ENCODE data around the gene SLC26A3.
A peak's percentile ranks its signal among the peaks of the same experiment; 100 is the strongest.

Gene SLC26A3

DNA sequence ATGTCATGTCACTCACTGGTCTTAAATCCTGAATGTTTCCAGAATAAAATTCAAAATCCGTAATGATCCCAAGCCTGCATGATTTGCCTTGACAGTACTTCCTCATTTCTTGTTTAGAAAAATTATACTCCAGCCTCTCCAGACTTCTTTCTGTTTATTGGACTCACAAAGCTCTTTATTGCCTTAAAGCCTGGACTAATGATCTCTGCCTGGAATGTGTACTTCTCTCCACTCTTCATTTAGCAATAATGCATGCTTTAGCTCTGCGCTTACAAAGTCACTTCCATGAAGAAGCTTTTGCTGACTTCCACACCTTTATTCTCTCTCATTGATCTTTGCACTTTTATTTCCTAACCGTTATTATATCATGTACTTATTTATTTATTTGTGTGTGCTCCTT is 27.4 kb upstream of the SLC26A3 start:
- Mint-ChIP-seq H3K9me3 (no peaks in the 10 kb centered on the region), H3K36me3 (no peaks in the 10 kb centered on the region), H3K27ac (no peak overlapping the region), H3K4me3 (no peak overlapping the region), H3K4me1 (no peaks in the 10 kb centered on the region)
- ATAC-seq (no peak), DNase-seq (ENCODE audit: low spot score in 2 of 2) (no peak)

GRCh38 chr7:107828540-107828939 is 25.5 kb upstream of the SLC26A3 start:
- DNase-seq (ENCODE audit: low spot score in 2 of 2) (no peak), ATAC-seq (no peak)
- no peaks in the 10 kb centered on the region for H3K4me1 Mint-ChIP-seq
- H3K4me3 Mint-ChIP-seq, result no peak overlapping the region
- H3K9me3 Mint-ChIP-seq, result peaks cover 4% of the 10 kb centered on the region
- no peaks in the 10 kb centered on the region for H3K36me3 Mint-ChIP-seq
- no peak overlapping the region for H3K27ac Mint-ChIP-seq

GRCh38 chr7:107827501-107827900 is 24.5 kb upstream of the SLC26A3 start:
- DNase-seq (ENCODE audit: low spot score in 2 of 2) (no peak), ATAC-seq (no peak)
- H3K27ac Mint-ChIP-seq, result peak overlapping the region; percentile 5
- H3K4me3 Mint-ChIP-seq, result no peak overlapping the region
- H3K9me3 Mint-ChIP-seq, result peaks cover 4% of the 10 kb centered on the region
- H3K36me3 Mint-ChIP-seq, result no peaks in the 10 kb centered on the region
- H3K4me1 Mint-ChIP-seq, result no peaks in the 10 kb centered on the region

- no peaks in the 10 kb centered on the region for H3K36me3 Mint-ChIP-seq
- DNase-seq (ENCODE audit: low spot score in 2 of 2) (no peak), ATAC-seq (no peak)
- no peak overlapping the region for H3K4me3 Mint-ChIP-seq
- no peaks in the 10 kb centered on the region for H3K4me1 Mint-ChIP-seq
- peaks cover 4% of the 10 kb centered on the region for H3K9me3 Mint-ChIP-seq
- H3K27ac Mint-ChIP-seq, result no peak overlapping the region
These were observed 23.4 kb upstream of the SLC26A3 start for GRCh38 chr7:107826451-107826850.

- no peaks in the 10 kb centered on the region for H3K36me3 Mint-ChIP-seq
- peaks cover 4% of the 10 kb centered on the region for H3K9me3 Mint-ChIP-seq
- H3K4me3 Mint-ChIP-seq, result no peak overlapping the region
- no peaks in the 10 kb centered on the region for H3K4me1 Mint-ChIP-seq
- peak overlapping the region; percentile 11 for H3K27ac Mint-ChIP-seq
- ATAC-seq (no peak), DNase-seq (ENCODE audit: low spot score in 2 of 2) (no peak)
These were observed 21.8 kb upstream of the SLC26A3 start for GRCh38 chr7:107824858-107825257.

GRCh38 chr7:107818622-107819021 is 15.6 kb upstream of the SLC26A3 start:
- H3K9me3 Mint-ChIP-seq, result no peaks in the 10 kb centered on the region
- H3K36me3 Mint-ChIP-seq, result peaks cover 5% of the 10 kb centered on the region
- DNase-seq (ENCODE audit: low spot score in 2 of 2) (no peak), ATAC-seq (no peak)
- no peak overlapping the region for H3K4me3 Mint-ChIP-seq
- H3K4me1 Mint-ChIP-seq, result peaks cover 21% of the 10 kb centered on the region
- no peak overlapping the region for H3K27ac Mint-ChIP-seq

GRCh38 chr7:107816011-107816566 is 13.1 kb upstream of the SLC26A3 start:
- H3K4me1 Mint-ChIP-seq, result peaks cover 26% of the 10 kb centered on the region
- DNase-seq (ENCODE audit: low spot score in 2 of 2), result no peak
- peak overlapping the region; percentile 36 for H3K4me3 Mint-ChIP-seq
- no peak for ATAC-seq
- no peaks in the 10 kb centered on the region for H3K9me3 Mint-ChIP-seq
- H3K36me3 Mint-ChIP-seq, result peaks cover 5% of the 10 kb centered on the region
- peak overlapping the region; percentile 39 for H3K27ac Mint-ChIP-seq

DNA sequence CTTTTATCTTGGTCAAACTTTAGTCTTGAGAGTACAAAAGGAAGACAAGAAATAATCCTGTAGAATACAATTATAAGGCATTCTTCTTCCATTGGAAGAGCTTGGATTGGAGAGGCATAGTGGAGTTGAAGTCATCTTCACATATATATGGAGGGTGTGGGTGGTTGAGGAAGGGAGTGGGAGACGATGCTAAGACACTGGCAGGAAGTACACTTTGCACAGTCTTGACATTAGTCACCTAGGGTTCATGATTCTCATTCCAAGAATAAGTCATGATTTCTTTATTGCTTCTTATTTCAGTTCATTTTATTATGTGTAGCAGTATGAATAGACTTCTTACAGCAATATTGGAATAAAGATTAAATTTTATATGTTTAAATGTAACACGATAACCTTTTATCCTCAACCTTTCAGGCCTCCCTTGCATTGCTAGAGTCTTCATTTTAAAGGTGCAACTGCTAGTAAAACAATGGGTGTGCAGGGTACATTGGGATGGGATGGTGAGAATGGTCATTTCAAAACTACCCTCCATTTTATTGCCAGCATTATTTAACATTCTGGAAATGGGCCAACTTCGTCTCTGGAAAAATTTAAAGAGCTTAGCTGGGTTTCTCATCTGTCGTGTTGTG is 12.3 kb upstream of the SLC26A3 start:
- ATAC-seq (peak; percentile 96), DNase-seq (ENCODE audit: low spot score in 2 of 2) (no peak)
- Mint-ChIP-seq H3K27ac (peak overlapping the region; percentile 39), H3K36me3 (peaks cover 5% of the 10 kb centered on the region), H3K9me3 (no peaks in the 10 kb centered on the region), H3K4me1 (peaks cover 26% of the 10 kb centered on the region), H3K4me3 (peak overlapping the region; percentile 36)

GRCh38 chr7:107813524-107813923 is 10.5 kb upstream of the SLC26A3 start:
- ATAC-seq, result peak; percentile 84
- Mint-ChIP-seq H3K4me1 (peaks cover 26% of the 10 kb centered on the region), H3K36me3 (peaks cover 5% of the 10 kb centered on the region), H3K4me3 (peak overlapping the region; percentile 14), H3K27ac (peak overlapping the region; percentile 74), H3K9me3 (no peaks in the 10 kb centered on the region)
- DNase-seq (ENCODE audit: low spot score in 2 of 2), result peak in 1 of 2 donors; percentile 5

DNA sequence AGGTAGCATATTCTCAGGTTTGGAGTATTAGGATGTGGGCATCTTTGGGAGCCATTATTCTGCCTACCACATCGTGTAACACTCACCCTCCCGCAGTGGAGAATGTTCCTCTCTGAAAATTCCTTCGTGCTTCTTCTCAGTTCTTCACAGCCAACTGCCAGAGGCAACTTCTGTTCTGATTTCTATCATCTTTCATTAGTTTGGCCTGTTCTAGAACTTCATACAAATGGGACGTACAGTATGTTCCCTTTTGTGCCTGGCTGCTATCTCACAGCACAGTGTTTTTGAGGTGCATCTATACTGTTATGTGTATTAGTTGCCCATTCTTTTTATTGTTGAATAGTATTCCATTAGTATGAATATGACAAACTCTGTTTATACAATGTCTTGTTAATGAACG is 8.9 kb upstream of the SLC26A3 start:
- peaks cover 26% of the 10 kb centered on the region for H3K4me1 Mint-ChIP-seq
- peaks cover 5% of the 10 kb centered on the region for H3K36me3 Mint-ChIP-seq
- no peak overlapping the region for H3K4me3 Mint-ChIP-seq
- H3K27ac Mint-ChIP-seq, result no peak overlapping the region
- DNase-seq (ENCODE audit: low spot score in 2 of 2) (no peak), ATAC-seq (no peak)
- H3K9me3 Mint-ChIP-seq, result no peaks in the 10 kb centered on the region

GRCh38 chr7:107810626-107811025 is 7.6 kb upstream of the SLC26A3 start:
- Mint-ChIP-seq H3K9me3 (no peaks in the 10 kb centered on the region), H3K4me3 (no peak overlapping the region), H3K27ac (no peak overlapping the region), H3K36me3 (peaks cover 5% of the 10 kb centered on the region), H3K4me1 (peaks cover 18% of the 10 kb centered on the region)
- DNase-seq (ENCODE audit: low spot score in 2 of 2) (no peak), ATAC-seq (peak; percentile 20)

GRCh38 chr7:107809179-107809578 is 6.2 kb upstream of the SLC26A3 start:
- Mint-ChIP-seq H3K4me3 (no peak overlapping the region), H3K9me3 (no peaks in the 10 kb centered on the region), H3K36me3 (no peaks in the 10 kb centered on the region), H3K27ac (no peak overlapping the region), H3K4me1 (peaks cover 15% of the 10 kb centered on the region)
- DNase-seq (ENCODE audit: low spot score in 2 of 2), result no peak
- no peak for ATAC-seq

GRCh38 chr7:107799647-107800264 is 3.3 kb downstream of the SLC26A3 start:
- peaks cover 12% of the 10 kb centered on the region for H3K4me1 Mint-ChIP-seq
- no peak overlapping the region for H3K4me3 Mint-ChIP-seq
- ATAC-seq (no peak), DNase-seq (ENCODE audit: low spot score in 2 of 2) (no peak)
- H3K27ac Mint-ChIP-seq, result no peak overlapping the region
- H3K36me3 Mint-ChIP-seq, result no peaks in the 10 kb centered on the region
- H3K9me3 Mint-ChIP-seq, result no peaks in the 10 kb centered on the region

GRCh38 chr7:107792364-107792763 is 10.7 kb downstream of the SLC26A3 start:
- no peak overlapping the region for H3K27ac Mint-ChIP-seq
- DNase-seq (ENCODE audit: low spot score in 2 of 2), result no peak

GRCh38 chr7:107789647-107790046 is 13.4 kb downstream of the SLC26A3 start:
- no peaks in the 10 kb centered on the region for H3K36me3 Mint-ChIP-seq
- H3K4me3 Mint-ChIP-seq, result no peak overlapping the region
- H3K9me3 Mint-ChIP-seq, result no peaks in the 10 kb centered on the region
- H3K4me1 Mint-ChIP-seq, result peaks cover 4% of the 10 kb centered on the region
- H3K27ac Mint-ChIP-seq, result no peak overlapping the region
- DNase-seq (ENCODE audit: low spot score in 2 of 2) (no peak), ATAC-seq (no peak)

More at GRCh38 chr7:107792364-107792763, 10.7 kb downstream of the SLC26A3 start:
- no peak overlapping the region for H3K4me3 Mint-ChIP-seq
- no peaks in the 10 kb centered on the region for H3K9me3 Mint-ChIP-seq
- no peak for ATAC-seq
- H3K4me1 Mint-ChIP-seq, result peaks cover 5% of the 10 kb centered on the region
- H3K36me3 Mint-ChIP-seq, result no peaks in the 10 kb centered on the region

DNA sequence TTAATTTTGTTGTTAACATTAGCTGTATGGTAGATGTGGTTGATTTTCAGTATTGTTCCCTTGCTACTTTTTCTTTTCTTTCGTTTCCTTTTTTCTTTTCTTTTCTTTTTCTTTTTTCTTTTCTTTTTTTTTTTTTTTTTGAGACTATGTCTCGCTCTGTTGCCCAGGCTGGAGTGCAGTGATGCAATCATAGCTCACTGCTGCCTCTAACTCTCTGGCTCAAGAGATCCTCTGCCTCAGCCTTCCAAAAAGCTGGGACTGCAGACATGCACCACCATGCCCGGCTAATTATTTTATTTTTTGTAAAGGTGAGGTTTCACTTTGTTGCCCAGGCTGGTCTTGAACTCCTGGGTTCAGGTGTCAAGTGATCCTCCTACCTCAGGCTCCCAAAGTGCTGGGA is 14.4 kb downstream of the SLC26A3 start:
- no peaks in the 10 kb centered on the region for H3K36me3 Mint-ChIP-seq
- no peak for ATAC-seq

More for the DNA sequence above, 14.4 kb downstream of the SLC26A3 start:
- H3K9me3 Mint-ChIP-seq, result no peaks in the 10 kb centered on the region
- peaks cover 4% of the 10 kb centered on the region for H3K4me1 Mint-ChIP-seq
- H3K27ac Mint-ChIP-seq, result no peak overlapping the region
- DNase-seq (ENCODE audit: low spot score in 2 of 2), result no peak
- H3K4me3 Mint-ChIP-seq, result no peak overlapping the region

Measured in stimulated activated effector memory CD8-positive, alpha-beta T cell treated with anti-CD3 and anti-CD28 coated beads, Interleukin-12 subunit alpha, Interleukin-12 subunit beta, amount 100 ng/mL, for 72 hours (primary cell).